ENCODE measurements around the gene ACSM3. TPM values are rescaled to one million over a fixed set of nuclear protein-coding genes. Genes with fewer than 3 reads are reported as not detected.

ACSM3 gene
- total and polyA plus RNA-seq, 2 experiments from 2014 or later: 5.7 to 8.7 TPM

DNA sequence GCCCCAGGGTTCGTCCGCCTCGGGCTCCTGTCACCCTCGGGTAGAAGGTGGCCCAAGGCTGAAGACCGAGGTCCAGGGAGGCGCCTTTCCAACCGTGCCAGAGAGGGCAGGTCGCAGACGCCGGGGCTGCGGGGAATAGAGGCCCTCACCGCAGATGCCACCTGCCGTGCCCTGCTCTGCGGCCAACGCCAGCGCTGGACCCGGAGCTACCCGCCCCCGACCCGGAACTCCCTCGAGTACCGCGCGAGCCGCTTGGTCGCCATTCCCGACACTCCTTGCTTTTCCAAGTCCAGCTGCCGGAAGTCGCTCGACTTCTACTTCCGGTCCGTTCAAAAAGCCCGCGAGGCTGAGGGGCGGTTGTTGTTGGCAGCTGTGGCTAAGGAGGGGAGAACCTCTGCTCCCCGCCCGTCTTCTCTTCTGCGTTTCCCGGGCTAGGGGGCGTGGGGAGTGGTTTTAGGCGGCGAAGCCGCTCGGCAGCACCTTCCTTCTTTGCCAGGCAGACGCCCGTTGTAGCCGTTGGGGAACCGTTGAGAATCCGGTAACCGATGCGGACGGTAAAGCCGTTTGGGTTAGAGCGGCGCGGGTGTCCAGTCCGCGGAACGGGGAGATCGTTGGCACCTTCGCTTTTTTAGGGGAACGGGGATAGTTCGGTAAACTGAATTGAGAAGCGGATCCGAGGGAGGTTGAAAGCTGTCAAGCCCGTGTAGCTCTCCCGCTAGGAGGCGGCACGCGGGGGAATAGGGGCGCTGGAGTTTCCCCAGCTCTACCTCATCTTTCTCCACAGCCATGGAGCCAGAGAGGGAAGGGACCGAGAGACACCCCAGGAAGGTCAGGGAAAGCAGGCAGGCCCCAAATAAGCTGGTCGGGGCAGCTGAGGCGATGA lies 42.6 kb downstream of the ACSM3 start, which contains the start of the genes ERI2 and REXO5:
TSS of gene ERI2 (minus strand) at position 305 of the 883 bp plus-strand sequence. CDS start at position 263, 42 bp downstream.
TSS of gene REXO5 (plus strand) at position 360 of the 883 bp plus-strand sequence. CDS start at position 787, 427 bp downstream.
- peaks cover 11% of the 10 kb centered on the region; the same call in 1 of the 2 replicates for H3F3A ChIP-seq (replicated peaks; ENCODE audit: low read depth)
- H3K27ac ChIP-seq (ENCODE audit: low read depth): peak within 1 kb of the TSS; percentile 95
- Mint-ChIP-seq H3K4me1 (peaks cover 14% of the 10 kb centered on the region; the same call in 2 of the 3 replicates), H3K9me3 (no peaks in the 10 kb centered on the region), H3K36me3 (ENCODE audit: low read depth) (no peaks in the 10 kb centered on the region), H3K4me3 (peak within 1 kb of the TSS; percentile 98), H3K27ac (peak within 1 kb of the TSS; percentile 98), H3K27me3 (ENCODE audit: insufficient read depth, low read depth, poor library complexity) (peaks cover 5% of the 10 kb centered on the region)
- no peaks in the 10 kb centered on the region for H4K20me1 ChIP-seq (replicated peaks; ENCODE audit: insufficient read depth)
- H3K79me2 ChIP-seq (replicated peaks; ENCODE audit: insufficient read depth): no peaks in the 10 kb centered on the region
- no peaks in the 10 kb centered on the region for H3K27me3 ChIP-seq (ENCODE audit: insufficient read depth)
- H3K9me2 ChIP-seq (ENCODE audit: insufficient read depth): no peaks in the 10 kb centered on the region
- H3K36me3 ChIP-seq (ENCODE audit: insufficient read depth): no peaks in the 10 kb centered on the region
- peak within 1 kb of the TSS; percentile 98 for H2AFZ ChIP-seq
- peak; percentile 83 for TF ChIP-seq POLR2AphosphoS5 (IDR thresholded peaks at IDR 0.05; ENCODE audit: low read depth)
- TF ChIP-seq ZNF114 (CRISPR knock-in tag; IDR thresholded peaks at IDR 0.05): no peak
- TF ChIP-seq, protein P1, sequence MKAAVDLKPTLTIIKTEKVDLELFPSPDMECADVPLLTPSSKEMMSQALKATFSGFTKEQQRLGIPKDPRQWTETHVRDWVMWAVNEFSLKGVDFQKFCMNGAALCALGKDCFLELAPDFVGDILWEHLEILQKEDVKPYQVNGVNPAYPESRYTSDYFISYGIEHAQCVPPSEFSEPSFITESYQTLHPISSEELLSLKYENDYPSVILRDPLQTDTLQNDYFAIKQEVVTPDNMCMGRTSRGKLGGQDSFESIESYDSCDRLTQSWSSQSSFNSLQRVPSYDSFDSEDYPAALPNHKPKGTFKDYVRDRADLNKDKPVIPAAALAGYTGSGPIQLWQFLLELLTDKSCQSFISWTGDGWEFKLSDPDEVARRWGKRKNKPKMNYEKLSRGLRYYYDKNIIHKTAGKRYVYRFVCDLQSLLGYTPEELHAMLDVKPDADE (IDR thresholded peaks at IDR 0.05): peak; percentile 67; the same call in 1 of the 2 replicates
- TF ChIP-seq, protein P2, sequence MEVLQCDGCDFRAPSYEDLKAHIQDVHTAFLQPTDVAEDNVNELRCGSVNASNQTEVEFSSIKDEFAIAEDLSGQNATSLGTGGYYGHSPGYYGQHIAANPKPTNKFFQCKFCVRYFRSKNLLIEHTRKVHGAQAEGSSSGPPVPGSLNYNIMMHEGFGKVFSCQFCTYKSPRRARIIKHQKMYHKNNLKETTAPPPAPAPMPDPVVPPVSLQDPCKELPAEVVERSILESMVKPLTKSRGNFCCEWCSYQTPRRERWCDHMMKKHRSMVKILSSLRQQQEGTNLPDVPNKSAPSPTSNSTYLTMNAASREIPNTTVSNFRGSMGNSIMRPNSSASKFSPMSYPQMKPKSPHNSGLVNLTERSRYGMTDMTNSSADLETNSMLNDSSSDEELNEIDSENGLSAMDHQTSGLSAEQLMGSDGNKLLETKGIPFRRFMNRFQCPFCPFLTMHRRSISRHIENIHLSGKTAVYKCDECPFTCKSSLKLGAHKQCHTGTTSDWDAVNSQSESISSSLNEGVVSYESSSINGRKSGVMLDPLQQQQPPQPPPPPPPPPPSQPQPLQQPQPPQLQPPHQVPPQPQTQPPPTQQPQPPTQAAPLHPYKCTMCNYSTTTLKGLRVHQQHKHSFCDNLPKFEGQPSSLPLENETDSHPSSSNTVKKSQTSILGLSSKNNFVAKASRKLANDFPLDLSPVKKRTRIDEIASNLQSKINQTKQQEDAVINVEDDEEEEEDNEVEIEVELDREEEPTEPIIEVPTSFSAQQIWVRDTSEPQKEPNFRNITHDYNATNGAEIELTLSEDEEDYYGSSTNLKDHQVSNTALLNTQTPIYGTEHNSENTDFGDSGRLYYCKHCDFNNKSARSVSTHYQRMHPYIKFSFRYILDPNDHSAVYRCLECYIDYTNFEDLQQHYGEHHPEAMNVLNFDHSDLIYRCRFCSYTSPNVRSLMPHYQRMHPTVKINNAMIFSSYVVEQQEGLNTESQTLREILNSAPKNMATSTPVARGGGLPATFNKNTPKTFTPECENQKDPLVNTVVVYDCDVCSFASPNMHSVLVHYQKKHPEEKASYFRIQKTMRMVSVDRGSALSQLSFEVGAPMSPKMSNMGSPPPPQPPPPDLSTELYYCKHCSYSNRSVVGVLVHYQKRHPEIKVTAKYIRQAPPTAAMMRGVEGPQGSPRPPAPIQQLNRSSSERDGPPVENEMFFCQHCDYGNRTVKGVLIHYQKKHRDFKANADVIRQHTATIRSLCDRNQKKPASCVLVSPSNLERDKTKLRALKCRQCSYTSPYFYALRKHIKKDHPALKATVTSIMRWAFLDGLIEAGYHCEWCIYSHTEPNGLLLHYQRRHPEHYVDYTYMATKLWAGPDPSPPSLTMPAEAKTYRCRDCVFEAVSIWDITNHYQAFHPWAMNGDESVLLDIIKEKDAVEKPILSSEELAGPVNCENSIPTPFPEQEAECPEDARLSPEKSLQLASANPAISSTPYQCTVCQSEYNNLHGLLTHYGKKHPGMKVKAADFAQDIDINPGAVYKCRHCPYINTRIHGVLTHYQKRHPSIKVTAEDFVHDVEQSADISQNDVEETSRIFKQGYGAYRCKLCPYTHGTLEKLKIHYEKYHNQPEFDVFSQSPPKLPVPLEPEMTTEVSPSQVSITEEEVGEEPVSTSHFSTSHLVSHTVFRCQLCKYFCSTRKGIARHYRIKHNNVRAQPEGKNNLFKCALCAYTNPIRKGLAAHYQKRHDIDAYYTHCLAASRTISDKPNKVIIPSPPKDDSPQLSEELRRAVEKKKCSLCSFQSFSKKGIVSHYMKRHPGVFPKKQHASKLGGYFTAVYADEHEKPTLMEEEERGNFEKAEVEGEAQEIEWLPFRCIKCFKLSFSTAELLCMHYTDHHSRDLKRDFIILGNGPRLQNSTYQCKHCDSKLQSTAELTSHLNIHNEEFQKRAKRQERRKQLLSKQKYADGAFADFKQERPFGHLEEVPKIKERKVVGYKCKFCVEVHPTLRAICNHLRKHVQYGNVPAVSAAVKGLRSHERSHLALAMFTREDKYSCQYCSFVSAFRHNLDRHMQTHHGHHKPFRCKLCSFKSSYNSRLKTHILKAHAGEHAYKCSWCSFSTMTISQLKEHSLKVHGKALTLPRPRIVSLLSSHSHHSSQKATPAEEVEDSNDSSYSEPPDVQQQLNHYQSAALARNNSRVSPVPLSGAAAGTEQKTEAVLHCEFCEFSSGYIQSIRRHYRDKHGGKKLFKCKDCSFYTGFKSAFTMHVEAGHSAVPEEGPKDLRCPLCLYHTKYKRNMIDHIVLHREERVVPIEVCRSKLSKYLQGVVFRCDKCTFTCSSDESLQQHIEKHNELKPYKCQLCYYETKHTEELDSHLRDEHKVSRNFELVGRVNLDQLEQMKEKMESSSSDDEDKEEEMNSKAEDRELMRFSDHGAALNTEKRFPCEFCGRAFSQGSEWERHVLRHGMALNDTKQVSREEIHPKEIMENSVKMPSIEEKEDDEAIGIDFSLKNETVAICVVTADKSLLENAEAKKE (CRISPR knock-in tag; IDR thresholded peaks at IDR 0.05): no peak
- TF ChIP-seq ZNF331 (CRISPR knock-in tag; IDR thresholded peaks at IDR 0.05; ENCODE audit: low read depth): no peak
- TF ChIP-seq, protein P3, sequence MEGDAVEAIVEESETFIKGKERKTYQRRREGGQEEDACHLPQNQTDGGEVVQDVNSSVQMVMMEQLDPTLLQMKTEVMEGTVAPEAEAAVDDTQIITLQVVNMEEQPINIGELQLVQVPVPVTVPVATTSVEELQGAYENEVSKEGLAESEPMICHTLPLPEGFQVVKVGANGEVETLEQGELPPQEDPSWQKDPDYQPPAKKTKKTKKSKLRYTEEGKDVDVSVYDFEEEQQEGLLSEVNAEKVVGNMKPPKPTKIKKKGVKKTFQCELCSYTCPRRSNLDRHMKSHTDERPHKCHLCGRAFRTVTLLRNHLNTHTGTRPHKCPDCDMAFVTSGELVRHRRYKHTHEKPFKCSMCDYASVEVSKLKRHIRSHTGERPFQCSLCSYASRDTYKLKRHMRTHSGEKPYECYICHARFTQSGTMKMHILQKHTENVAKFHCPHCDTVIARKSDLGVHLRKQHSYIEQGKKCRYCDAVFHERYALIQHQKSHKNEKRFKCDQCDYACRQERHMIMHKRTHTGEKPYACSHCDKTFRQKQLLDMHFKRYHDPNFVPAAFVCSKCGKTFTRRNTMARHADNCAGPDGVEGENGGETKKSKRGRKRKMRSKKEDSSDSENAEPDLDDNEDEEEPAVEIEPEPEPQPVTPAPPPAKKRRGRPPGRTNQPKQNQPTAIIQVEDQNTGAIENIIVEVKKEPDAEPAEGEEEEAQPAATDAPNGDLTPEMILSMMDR (conservative IDR thresholded peaks at IDR 0.05; ENCODE audit: low read depth in 2 of 2): peak; percentile 34 to 40; a peak in 2 of 4 replicates
- no peak for TF ChIP-seq NANOG (IDR thresholded peaks at IDR 0.05; ENCODE audit: borderline replicate concordance)
- peak within 1 kb of the TSS; percentile 84 for H3K4me3 ChIP-seq
- H3K4me2 ChIP-seq: peak within 1 kb of the TSS; percentile 97
- ATAC-seq (peak; percentile 89), DNase-seq (ENCODE audit: low spot score) (peak; percentile 96)
- peaks cover 5% of the 10 kb centered on the region; the same call in 1 of the 2 replicates for H3K4me1 ChIP-seq (ENCODE audit: insufficient read depth)
